Retinal pigment epithelial cell (primary cell): ENCODE measurements around the gene SEMA3E.
"Not testable (repeated sequence)": the region's sequence is repeated elsewhere in the genome, so short reads cannot be mapped to it uniquely, and the experiment has no call there.

Experiments
- DNase-seq: peaks from one replicate; pipeline ENCODE4 v3.0.0-alpha.2; 2010; ENCODE audit warnings: low read depth
- H3K4me3 ChIP-seq: 2 replicates; pipeline ENCODE4 v1.5.1; 2011; ENCODE audit warnings: mild to moderate bottlenecking, low read length, control low read depth, moderate library complexity
- CTCF ChIP-seq: conservative IDR thresholded peaks from 2 replicates; pipeline ENCODE4 v1.5.1; 2011; ENCODE audit warnings: low read depth, low read length, control low read depth, inconsistent platforms

The SEMA3E gene

DNA sequence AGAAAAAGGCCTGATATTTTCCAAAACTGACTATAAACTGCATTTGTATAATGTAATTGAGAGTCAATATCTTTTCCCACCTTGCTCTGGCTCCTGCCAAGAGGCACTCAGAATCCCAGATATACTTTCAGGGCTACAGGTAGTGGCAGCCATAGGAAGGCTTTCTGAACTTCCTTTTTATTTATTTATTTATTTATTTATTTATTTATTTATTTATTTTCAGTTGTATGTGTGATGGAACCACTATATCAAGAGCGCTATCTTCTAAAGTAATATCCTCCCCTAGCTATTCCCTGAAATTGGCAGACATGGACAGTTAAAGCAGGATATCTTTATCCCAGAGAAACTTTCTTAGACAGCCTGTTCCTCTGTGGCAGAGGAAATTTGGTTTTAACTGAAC, 86.7 kb downstream of the SEMA3E start:
- DNase-seq, result no peak
- no peak overlapping the region for H3K4me3 ChIP-seq
- no peak for TF ChIP-seq CTCF

DNA sequence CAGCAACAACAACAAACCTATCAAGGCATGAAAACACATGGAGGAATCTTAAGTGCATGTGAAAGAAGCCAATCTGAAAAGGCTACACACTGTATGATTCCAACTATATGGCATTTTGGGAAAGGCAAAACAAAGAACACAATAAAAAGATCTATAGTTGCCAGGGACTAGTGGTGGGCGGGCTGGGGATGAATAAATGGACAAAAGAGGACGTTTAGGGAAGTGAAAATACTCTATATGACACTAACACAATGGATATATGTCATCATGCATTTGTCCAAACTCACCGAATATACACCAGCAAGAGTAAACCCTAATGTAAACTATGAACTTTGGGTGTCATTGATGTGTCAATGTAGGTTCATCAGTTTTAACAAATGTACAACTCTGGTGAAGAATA, 89.1 kb downstream of the SEMA3E start:
- no peak overlapping the region for H3K4me3 ChIP-seq
- TF ChIP-seq CTCF, result no peak
- no peak for DNase-seq

DNA sequence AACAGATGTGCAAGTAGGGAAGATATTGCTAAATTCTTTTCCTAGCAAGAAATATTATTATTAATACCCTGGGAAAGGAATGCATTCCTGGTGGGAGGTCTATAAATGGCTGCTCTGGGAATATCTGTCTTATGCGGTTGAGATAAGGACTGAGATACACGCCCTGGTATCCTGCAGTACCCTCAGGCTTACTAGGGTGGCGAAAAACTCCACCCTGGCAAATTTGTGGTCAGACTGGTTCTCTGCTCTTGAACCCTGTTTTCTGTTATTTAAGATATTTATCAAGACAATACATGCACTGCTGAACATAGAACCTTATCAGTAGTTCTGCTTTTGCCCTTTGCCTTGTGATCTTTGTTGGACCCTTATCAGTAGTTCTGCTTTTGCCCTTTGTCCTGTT, 96.4 kb downstream of the SEMA3E start:
- H3K4me3 ChIP-seq, DNase-seq: not testable (repeated sequence)

DNA sequence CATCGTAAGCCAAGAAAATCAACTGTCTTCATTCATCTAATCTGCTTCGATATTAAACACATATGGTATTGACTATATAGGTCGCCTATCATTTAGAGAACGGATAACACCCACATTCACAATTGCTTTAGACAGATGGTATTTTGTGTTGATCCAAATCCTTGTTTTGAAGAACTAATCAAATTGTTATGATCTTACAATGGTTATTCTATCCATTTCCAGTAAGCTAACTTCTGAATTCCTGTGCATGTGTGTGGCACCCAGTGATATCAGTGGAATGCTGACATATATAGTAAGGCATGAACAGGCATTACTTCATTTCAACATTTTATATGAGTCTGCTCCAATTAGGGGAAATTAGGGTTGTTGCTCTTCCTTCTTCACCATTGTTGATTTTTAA, 98.8 kb downstream of the SEMA3E start:
- no peak for DNase-seq
- H3K4me3 ChIP-seq, result no peak overlapping the region
- no peak for TF ChIP-seq CTCF

DNA sequence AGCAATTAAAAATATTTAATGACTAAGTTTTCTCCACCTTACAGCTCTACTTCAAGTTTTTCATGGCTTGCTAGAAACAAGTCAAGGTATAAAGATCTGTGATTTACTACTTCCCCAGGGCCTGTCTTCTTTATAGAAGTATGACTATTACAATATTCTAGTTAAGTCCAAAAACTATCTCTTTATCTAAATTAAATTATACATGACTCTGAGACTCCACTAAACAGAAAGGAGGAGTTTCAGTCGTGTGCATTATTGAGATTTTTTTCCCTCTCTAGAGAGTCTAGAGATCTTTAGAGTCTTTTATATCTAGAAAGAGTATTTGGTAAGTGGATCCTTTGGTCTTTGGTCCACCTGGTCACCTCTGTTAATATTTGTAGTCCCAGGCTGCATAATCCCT, 100.7 kb downstream of the SEMA3E start:
- H3K4me3 ChIP-seq, result no peak overlapping the region
- no peak for TF ChIP-seq CTCF
- DNase-seq, result no peak

DNA sequence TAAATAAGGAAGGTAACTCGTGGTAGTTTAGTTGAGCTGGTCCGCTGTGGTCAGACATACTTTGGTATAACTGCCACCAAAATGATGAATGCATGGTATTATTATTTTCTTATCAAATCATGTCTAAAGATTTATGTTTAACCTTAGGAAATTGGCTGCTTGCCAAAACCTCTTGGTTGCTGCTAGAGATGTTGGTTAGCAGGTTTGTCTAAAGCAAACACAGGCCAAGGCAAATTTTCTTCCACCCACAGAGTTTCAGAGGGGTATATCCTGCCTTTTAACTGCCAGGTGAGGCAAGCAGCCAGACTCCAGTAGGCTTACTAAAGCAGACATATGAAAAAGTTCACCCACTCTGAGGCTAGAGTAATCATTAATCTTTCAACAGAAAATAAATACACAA, 101.4 kb downstream of the SEMA3E start:
- H3K4me3 ChIP-seq, result no peak overlapping the region
- peak; percentile 63 for DNase-seq
- TF ChIP-seq CTCF, result no peak

DNA sequence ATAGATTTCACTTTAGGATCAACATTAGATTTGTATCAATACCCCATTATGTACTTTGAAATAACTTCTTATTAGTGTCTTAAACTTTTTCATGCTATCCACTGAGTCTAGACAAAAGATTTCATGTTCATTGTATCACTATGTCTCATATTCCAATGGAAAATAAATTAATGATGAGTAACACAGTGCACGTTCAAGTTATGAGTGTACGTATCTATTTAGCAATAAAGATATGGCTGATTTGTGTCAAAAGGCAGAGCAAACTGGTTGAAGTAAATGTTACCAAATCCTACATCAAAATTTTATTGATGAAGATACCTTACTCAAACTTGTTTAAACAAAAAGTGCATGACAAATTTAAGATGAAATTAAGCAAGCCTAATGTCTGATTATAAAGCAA, 102.4 kb downstream of the SEMA3E start:
- no peak for TF ChIP-seq CTCF

More for the DNA sequence above, 102.4 kb downstream of the SEMA3E start:
- H3K4me3 ChIP-seq, result no peak overlapping the region
- no peak for DNase-seq
